Endothelial cell (in vitro differentiated cells): Measurements from ENCODE around the gene CIT. TPM values are rescaled to one million over a fixed set of nuclear protein-coding genes. Genes with fewer than 3 reads are reported as not detected.

Experiments
- DNase-seq: peaks from one replicate; pipeline ENCODE4 v3.0.0; 2021; ENCODE audit warnings: low spot score
- H3K27ac Mint-ChIP-seq: one replicate; pipeline ENCODE4 v1.8.0; 2021; ENCODE audit warnings: mixed read lengths, inconsistent platforms; ENCODE audit not compliant: unreplicated experiment
- H3K27me3 Mint-ChIP-seq: one replicate; pipeline ENCODE4 v1.8.0; 2021; ENCODE audit warnings: mild to moderate bottlenecking, moderate library complexity, mixed read lengths, inconsistent platforms; ENCODE audit not compliant: unreplicated experiment
- H3K36me3 Mint-ChIP-seq: one replicate; pipeline ENCODE4 v1.8.0; 2021; ENCODE audit warnings: mild to moderate bottlenecking, low read depth, mixed read lengths, inconsistent platforms; ENCODE audit not compliant: unreplicated experiment
- H3K4me1 Mint-ChIP-seq: one replicate; pipeline ENCODE4 v1.8.0; 2021; ENCODE audit warnings: mild to moderate bottlenecking, mixed read lengths, inconsistent platforms; ENCODE audit not compliant: unreplicated experiment
- H3K4me3 Mint-ChIP-seq: one replicate; pipeline ENCODE4 v1.8.0; 2021; ENCODE audit warnings: mild to moderate bottlenecking, mixed read lengths, inconsistent platforms; ENCODE audit not compliant: unreplicated experiment
- H3K9me3 Mint-ChIP-seq: one replicate; pipeline ENCODE4 v1.8.0; 2021; ENCODE audit warnings: mixed read lengths, inconsistent platforms; ENCODE audit not compliant: unreplicated experiment
- CTCF ChIP-seq: fragments of 200-600 bp; sonication (generic); IDR thresholded peaks from one replicate; pipeline ENCODE4 v1.5.0; 2021; ENCODE audit warnings: antibody characterized with exemption; ENCODE audit not compliant: unreplicated experiment
- total RNA-seq: library from RNA; stranded (reverse); fragmentation: NEBNext Ultra II Directional; extraction: Animal tissue kit (Norgen Biotek cat#: 25700); gene quantifications from one replicate; pipeline ENCODE4 v1.2.1, GENCODE V29; 2021; ENCODE audit not compliant: unreplicated experiment

CIT gene
- total RNA-seq, 1 donor from 2014 or later: 14.4 TPM

- H3K36me3 Mint-ChIP-seq: no peaks in the 10 kb centered on the region
- H3K27me3 Mint-ChIP-seq: no peaks in the 10 kb centered on the region
- H3K27ac Mint-ChIP-seq: no peak overlapping the region
- peaks cover 5% of the 10 kb centered on the region for H3K9me3 Mint-ChIP-seq
- no peak for DNase-seq
- no peak overlapping the region for H3K4me3 Mint-ChIP-seq
- H3K4me1 Mint-ChIP-seq: no peaks in the 10 kb centered on the region
- no peak for TF ChIP-seq CTCF
Measured at GRCh38 chr12:119652665-119653064, 224.5 kb downstream of the CIT start.

- peak; percentile 92 for TF ChIP-seq CTCF
- no peaks in the 10 kb centered on the region for H3K27me3 Mint-ChIP-seq
- peaks cover 4% of the 10 kb centered on the region for H3K36me3 Mint-ChIP-seq
- no peak for DNase-seq
- no peaks in the 10 kb centered on the region for H3K4me1 Mint-ChIP-seq
- H3K27ac Mint-ChIP-seq: no peak overlapping the region
- no peak overlapping the region for H3K4me3 Mint-ChIP-seq
- peaks cover 5% of the 10 kb centered on the region for H3K9me3 Mint-ChIP-seq
Measured at GRCh38 chr12:119649202-119649808, 227.8 kb downstream of the CIT start.

- H3K9me3 Mint-ChIP-seq: no peaks in the 10 kb centered on the region
- H3K36me3 Mint-ChIP-seq: peaks cover 7% of the 10 kb centered on the region
- no peak overlapping the region for H3K4me3 Mint-ChIP-seq
- DNase-seq: no peak
- H3K27me3 Mint-ChIP-seq: no peaks in the 10 kb centered on the region
- H3K4me1 Mint-ChIP-seq: no peaks in the 10 kb centered on the region
- H3K27ac Mint-ChIP-seq: no peak overlapping the region
- TF ChIP-seq CTCF: no peak
Measured at GRCh38 chr12:119645535-119646059, 231.5 kb downstream of the CIT start.

GRCh38 chr12:119644930-119645329 lies 232.2 kb downstream of the CIT start:
- Mint-ChIP-seq H3K27ac (no peak overlapping the region), H3K27me3 (no peaks in the 10 kb centered on the region), H3K9me3 (no peaks in the 10 kb centered on the region), H3K4me1 (no peaks in the 10 kb centered on the region), H3K4me3 (no peak overlapping the region), H3K36me3 (peaks cover 9% of the 10 kb centered on the region)
- no peak for TF ChIP-seq CTCF
- DNase-seq: no peak

GRCh38 chr12:119642986-119643385 lies 234.1 kb downstream of the CIT start:
- H3K27ac Mint-ChIP-seq: no peak overlapping the region
- H3K9me3 Mint-ChIP-seq: no peaks in the 10 kb centered on the region
- H3K4me1 Mint-ChIP-seq: no peaks in the 10 kb centered on the region
- peak; percentile 32 for DNase-seq
- no peaks in the 10 kb centered on the region for H3K27me3 Mint-ChIP-seq
- H3K4me3 Mint-ChIP-seq: no peak overlapping the region
- TF ChIP-seq CTCF: peak; percentile 57
- H3K36me3 Mint-ChIP-seq: peaks cover 9% of the 10 kb centered on the region
